ENCODE results near the gene ZNF850.

DNA sequence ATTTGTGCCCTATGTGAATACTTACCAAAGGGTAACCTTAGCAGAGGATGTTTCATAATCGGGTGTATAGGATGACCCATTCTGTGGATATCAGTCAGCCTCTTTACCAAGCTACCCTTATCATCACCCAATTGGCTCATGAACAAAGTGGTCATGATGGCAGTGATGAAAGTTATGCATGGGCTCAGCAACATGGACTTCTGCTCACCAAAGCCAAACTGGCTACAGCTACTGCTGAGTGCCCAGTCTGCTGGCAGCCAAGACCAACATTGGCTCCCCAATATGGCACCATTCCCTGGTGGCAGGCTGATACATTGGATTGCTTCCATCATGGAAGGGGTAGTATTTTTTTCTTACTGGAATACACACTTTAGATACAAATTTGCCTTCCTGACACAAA is 100.2 kb downstream of the ZNF850 start:
- no peak for TF ChIP-seq CTCF (IDR thresholded peaks at IDR 0.05; ENCODE audit: borderline replicate concordance, extremely low read depth, low read length, poor library complexity, severe bottlenecking)
- TF ChIP-seq EZH2 (IDR thresholded peaks at IDR 0.05; ENCODE audit: borderline replicate concordance, low read depth, low read length, severe bottlenecking), result no peak

Data from DND-41 (cell line).